CD4-positive, alpha-beta T cell treated with Interleukin-17A for 1 hour (primary cell): ENCODE data around the gene DOCK1.

Source experiments
- DNase-seq: peaks from one replicate; pipeline ENCODE4 v3.0.0-alpha.2; 2020

The DOCK1 gene

DNA sequence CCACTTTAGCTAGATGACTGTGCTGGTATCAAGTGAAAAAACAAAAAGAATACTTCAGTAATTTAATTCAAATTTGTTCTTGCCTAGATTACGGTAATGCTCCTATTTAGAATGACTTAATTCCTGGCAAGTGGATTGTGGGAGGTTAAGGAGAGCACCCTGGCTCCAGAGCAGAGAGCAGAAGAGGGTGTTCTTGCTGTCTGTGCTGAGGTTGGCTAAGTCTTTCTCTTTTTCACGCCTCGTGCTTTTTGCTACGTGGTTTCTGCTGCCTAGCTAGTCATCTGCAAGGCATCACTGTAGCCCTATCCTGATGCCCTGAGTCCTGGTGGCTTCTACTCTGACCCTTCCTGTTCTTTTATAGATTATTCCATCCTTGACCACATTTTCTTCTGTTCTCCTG is 189.8 kb downstream of the DOCK1 start:
- no peak for DNase-seq

DNA sequence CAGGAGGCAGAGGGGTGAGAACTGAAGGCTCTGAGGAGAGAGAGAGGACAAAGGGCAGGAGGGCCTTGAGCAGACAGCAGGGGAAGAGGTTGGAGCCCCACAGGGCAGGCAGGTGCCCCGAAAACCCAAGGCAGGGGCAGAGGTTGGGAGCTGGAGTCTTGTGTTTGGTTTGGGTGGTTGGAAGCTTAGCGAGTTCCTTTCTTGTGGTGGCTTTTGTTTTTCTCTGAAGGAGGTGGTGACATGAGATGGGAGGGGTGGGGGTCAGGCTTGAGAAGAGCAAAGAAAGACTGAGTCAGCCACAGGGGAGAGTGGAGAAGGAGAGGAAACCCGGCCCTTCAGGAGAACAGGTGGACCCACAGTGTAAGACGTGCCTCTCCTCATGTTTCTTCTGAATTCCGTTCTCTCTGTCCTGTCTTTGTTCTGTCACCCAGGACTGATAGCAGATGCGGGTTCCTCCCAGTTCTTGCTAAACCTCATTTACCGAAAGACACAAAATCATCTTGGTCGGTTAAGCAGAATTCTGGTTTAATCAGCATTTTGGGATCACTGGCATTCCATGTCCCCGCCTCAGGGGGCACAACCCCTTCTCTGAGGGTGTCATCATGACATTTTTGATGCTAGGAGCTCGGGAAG is 195.9 kb downstream of the DOCK1 start:
- no peak for DNase-seq

DNA sequence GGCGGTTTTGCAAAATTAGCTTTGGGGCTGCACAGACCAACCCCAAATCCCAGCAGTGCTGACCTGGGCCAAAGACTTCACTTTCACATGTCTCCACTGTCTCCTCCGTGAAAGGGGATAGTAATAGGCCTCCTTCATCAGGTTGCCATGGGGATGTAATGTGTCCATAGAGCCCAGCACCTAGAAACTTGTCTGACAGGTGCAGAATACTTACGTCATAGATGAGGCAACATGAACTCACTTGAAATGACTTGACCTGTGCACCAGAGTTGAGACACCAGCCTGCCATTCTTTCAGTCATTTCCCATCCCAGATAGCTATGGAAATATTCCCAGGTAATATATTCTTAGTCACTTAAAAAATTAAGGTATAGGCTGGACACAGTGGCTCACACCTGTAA is 196.9 kb downstream of the DOCK1 start:
- DNase-seq, result no peak

DNA sequence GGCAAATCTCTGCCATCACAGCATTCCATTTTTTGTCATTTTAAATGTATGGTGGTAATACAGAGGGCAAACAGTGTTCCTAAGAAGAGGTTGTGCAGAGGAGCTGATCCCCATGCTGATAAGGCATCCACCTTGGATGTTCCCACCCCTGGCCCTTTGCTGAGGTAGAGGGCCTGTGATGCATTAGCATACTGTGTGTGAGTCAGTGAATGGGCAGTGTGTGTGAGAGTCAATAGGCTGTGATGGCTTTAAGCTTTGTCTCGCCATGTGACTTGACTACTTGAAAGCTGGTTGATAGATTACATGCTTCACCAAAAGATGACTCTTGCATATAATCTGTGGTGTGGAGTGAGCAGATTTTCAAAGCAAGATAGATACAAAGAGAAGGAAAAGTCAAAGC is 209.9 kb downstream of the DOCK1 start:
- DNase-seq, result no peak

DNA sequence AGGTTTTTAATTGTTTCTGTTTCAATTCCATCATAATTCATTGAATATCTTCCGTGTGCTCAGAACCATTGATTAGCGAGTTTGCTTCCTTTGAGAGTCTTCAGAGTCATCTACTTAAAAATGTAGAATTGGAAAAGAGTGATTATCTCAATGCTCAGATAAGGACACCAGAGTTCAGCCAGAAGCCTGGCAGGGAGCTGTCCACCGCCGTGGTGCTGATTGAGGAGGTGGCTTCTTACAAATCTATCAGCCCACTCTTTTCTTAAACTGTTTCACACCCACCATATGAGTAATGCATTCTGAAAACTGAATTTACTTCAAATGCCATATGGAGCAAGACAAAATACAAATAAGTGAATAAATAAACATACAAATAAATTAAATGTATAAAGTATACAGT is 211.9 kb downstream of the DOCK1 start:
- DNase-seq, result peak; percentile 0

DNA sequence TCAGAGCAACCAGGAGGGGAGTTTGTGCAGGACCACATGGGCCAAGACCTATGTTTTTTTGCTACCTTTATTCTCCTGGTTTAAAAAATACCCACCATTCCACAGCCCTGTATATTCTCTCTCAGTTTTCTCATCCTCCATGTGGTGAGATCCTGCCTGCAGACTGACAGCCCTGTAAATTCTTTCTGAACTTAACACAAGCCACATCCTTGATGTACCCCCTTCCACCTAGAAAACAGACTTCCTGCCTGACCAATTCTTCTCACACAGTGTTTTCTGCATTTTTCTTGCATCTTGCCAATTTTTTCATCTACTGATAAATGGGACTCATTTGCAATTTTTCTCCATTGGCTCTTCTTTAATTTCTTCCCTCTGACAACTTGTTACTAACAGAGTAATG is 212.8 kb downstream of the DOCK1 start:
- DNase-seq, result no peak

DNA sequence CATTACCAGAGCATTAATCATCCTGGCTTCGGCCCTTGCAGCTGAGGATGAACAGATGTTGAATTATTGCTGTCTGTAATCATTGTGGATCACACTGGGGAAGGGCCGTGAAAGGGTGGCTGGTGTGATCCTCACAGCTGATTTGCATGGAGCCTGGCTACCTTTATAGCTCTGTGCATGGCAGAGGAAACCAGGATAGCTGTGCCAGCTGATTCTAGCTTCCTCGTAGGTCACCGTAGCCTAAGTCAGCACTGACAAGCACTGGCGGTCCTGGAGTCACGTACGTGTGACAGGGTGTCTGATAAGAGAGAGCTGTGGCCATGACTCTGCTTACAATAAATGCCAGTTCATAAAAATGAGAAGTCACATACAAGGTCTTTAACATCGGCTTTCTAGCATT is 214.7 kb downstream of the DOCK1 start:
- DNase-seq, result no peak

DNA sequence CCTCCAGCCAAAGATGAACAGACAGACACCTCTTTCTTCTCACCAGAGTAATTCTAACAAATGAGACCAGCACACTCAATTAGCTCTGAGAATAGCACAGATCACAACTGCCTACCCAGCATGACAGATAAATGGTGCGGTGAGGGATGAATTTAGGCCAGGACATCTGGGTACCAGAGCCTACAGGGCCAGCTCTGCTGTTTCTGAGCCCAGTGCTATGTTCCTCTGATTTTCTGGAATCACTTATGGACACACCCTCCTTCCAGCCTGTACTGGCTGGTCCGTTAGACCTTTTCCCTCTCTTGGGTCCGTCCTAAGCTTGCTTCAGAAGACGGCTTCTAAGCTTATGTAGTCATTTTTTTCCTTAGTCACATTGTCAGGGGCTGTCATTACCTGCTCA is 217.6 kb downstream of the DOCK1 start:
- DNase-seq, result no peak

DNA sequence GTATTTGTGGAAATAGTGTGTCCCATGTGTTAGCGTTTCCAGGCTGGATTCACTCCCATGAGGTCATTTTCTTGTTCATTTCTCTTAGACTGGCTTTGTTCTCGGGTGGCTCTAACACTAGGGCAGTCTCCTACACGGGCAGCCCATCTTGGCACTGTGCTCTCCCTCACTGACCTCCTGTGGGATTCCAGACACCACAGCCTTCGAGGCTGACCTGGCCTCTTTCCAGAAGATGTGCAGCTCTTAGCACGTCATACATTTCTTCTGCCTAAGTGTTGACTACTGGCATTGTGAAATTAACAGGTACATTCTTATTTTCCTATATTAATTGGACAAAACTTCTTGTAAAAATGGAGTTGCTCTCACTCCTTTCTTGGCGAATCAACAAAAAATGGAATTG is 218.4 kb downstream of the DOCK1 start:
- no peak for DNase-seq

DNA sequence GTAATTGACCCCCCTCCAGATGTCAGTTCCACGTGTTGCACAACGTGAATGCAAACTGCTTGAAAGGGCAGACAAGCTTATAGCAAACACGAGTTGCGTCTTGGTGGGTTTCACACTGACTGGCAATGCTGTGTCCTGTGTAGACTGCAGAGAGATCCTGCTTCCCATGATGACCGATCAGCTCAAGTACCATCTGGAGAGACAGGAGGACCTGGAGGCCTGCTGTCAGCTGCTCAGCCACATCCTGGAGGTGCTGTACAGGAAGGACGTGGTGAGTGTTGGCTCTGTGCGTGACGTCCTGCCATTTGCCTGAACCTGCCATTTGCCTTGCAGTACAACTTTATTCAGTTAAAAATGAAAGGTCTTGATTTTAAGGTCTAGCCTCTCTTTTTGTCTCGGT is 220.1 kb downstream of the DOCK1 start:
- DNase-seq, result no peak

DNA sequence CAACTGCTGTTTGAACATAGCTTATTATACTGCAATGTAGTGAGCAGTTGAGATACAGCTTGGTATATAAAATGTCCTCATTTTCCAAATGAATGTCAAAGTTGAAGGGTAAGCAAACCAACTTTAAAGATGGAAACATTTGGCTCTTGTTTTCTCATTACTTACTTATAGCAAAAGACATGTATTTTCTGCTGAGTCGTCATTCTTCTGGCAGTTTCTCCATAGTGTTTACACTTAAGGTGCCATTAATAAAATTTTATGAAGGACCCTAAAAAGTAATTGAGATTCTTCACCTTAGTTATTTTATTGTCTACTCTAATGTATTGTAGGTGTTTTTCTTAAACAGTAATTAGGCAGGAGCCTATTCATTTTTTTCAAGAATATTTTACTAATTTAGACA is 222.6 kb downstream of the DOCK1 start:
- no peak for DNase-seq

DNA sequence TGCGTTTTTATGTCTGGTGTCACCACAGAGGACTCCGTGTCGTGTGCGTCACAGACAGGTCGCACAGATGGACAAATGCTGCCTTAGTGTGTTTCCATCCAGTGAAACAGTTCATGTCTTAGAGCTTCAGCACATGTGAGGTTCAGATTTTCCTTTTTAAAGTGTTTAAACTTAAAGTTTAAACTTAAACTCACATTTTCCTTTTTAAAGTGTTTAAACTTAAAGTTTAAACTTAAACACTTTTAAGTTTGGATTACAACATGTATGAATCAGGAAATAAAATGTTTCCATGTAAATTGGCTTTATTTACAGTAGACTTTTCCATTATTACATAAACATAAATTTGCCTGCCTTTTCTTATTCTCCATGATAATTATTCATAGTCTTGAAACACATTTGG is 223.9 kb downstream of the DOCK1 start:
- DNase-seq, result no peak

DNA sequence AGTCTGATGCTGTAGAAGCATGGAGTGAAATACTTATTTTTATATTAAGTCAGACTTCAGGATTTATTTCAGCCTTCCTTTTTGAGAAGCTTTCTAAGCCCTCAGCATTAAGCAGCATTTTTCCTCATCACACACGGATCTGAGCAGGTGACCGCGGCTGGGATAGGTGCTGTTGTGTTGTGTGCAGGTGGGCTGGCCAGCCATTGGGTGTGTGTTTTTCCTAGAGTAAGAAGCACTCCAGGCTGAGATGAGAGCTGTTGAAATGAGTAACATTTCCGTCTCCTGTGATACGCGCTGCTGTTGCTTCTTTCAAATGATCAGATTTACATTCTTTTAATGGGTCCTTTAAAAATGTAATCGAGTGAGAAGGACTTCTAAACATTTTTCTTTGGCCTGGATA is 227.2 kb downstream of the DOCK1 start:
- DNase-seq, result no peak

DNA sequence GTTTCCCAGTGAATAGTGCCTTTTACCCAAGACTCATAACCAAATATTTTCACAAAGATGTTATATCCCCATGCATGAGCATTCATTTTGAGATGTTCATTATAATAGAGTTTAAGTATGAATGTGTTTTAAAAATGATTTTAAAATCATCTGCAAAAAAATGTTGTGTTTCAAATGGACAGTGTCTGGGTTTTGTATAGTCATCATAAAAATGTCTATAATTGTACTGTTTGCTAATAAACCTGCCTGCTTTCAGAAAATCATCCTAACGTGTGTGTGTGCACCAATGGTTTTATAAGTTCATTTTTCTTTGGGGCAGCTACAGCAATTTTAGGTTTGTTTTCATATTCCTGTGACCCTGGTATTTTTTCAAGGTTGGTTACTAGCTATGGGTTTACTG is 228.0 kb downstream of the DOCK1 start:
- no peak for DNase-seq

DNA sequence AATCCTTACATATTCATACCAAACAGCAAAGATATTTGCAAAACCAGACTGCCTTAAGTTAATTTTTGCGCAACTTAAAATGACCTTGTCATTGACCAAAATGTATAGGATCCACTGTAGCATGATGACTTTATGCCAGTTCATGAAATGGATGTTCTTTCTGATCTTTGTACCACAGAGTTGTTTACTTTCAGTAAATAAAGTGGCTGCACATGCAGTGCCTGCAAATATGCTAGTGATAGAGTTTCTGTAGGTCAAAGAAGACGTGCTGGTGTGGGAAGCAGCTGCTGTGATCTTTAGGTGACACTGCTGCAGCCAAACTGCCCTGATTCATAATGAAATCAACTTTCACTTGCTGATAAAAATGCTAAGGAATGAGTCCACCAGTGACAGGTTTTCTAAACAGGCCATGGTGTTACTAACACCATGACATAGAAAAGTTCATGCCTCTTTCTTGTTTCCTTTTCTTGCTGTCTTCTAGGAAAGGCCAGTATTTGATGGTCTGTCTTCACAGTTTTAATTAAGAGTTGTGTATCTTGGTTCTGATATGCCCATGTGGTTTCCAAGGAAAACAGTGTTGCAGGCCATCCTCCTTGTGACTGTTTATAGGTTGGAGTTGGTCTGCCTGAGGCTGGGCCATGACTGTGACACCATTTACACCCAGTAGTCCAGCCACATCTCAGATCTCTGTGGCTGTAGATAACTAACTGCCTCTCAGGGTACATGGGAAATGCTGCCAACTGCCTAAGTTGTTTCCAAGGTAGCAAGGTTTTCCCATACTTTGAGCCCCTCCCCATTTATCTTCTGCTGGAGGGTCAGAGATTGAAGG is 228.7 kb downstream of the DOCK1 start:
- DNase-seq, result no peak

DNA sequence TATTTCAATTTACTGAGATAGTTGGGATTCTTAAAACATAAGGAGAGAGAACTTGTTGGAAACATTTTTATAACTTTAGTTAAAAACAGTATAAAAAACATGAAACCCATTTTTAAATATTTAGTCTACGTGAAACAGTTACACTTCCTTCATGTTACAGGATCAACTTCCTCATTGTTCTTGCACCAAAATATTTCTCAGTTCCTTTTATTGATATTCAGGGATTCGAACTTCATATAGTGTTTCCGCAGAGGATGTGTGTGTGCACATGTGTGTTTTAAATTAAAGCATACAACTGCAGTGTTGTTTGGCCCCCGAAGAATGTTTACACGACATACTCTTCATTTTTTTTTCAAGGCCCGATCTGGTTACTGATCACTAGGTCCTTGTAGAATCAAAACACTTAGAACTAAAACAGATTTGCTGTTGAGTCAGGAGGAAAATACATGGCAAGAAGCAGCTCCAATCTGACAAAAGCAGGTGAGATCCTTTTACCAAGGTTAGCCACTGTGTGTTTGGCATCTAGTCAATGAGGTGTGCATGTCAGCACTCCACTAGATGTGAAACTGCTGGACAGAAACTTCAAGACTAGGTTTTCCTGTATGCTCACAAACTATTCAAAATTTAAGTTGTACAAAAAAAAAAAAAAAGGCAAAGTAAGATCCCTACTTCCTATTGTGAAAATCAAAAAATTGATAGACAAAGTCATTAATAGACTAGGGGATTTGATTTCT is 230.8 kb downstream of the DOCK1 start:
- no peak for DNase-seq

DNA sequence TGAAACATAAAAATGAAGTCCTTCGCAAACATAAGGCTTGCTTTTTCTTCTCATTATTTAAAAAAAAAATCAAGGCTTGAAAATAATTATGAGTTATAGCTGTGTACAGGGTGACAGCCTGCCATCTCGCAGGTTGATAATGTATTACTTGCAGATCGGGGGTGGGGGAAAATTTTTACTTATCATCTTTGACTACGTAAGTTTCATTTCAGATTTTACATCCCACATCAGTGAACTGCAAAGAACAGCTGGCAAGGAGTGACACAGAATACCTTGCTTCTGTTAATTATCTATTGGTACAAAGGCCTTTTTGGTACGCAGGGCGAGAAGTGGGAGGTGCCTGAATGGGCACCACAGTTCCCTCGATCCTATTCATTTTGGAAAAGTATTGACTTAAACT is 232.2 kb downstream of the DOCK1 start:
- DNase-seq, result no peak

DNA sequence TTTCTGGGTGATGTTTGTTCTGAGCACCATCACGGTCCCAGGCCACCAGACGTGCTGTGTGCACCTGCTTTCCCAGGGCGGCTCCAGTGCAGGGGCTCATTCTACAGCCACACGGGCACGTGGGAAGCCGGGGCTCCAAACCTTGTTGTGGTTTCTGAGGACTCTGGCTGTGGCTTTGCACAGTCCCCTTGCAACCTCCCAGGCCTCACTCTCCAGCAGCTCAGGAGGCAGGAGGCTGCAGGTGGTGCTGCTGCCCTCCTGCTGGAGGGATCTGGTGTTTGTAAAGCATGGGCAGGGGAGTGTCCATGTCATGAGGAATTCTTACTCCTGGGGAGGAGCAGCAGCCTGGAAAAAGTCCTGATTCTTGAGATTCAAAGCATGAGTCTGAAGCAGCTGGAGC is 236.9 kb downstream of the DOCK1 start:
- DNase-seq, result no peak

DNA sequence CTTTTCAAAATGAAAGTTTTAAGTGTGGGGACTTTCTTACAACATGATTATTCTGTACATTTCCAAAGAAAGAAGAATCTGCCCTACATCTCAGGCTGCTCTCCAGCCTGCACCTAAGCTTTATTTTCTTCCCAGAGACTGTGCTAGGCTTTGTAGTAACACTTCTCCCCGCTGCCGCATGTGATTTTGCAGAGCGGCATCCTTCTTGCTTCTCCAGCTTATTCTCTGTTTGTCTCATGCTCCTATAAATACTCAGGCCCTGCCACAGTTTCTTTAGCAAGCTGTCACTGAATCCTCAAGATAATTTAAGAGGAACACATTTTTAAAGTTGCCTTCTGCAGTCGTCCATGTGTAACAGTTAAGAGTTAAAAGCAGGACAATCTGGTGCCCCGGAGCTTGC is 237.6 kb downstream of the DOCK1 start:
- no peak for DNase-seq

DNA sequence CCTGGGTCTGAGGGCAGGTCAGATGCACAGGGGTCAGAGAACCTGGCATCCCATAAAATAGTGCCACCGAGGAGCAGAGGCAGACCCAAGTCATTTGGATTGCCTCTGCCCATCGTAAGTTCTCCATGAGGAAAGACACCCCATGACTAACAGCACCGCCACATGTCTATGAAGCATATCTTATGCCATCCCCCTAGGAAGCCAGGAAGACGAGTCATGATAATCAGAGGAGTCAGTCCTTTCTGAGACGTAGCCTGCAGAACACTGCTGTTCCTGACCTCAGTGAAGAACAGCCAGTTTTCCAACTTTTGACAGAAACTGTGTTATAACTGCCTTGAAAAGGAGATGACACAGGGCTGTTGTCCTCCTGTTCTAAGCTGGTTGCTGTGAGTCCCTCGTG is 239.9 kb downstream of the DOCK1 start:
- no peak for DNase-seq

DNA sequence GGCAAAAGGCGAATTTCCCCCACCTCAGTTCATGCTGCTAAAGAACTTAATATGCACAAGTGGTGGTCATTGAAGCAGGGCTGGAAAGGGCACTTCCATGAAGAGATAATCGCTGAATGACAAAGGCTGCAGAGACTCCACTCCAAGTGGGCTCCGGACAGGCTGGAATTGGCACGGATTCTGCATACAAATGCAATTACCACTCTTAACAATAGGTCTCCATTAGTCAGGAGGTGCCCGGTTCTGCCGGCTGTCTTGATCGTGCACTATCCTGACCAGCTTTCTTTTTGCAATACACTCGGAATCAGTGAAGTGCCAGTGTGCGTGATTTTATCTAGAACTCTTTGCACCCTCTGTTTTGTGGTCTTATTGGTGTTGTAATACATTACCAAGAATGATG is 241.4 kb downstream of the DOCK1 start:
- DNase-seq, result no peak

DNA sequence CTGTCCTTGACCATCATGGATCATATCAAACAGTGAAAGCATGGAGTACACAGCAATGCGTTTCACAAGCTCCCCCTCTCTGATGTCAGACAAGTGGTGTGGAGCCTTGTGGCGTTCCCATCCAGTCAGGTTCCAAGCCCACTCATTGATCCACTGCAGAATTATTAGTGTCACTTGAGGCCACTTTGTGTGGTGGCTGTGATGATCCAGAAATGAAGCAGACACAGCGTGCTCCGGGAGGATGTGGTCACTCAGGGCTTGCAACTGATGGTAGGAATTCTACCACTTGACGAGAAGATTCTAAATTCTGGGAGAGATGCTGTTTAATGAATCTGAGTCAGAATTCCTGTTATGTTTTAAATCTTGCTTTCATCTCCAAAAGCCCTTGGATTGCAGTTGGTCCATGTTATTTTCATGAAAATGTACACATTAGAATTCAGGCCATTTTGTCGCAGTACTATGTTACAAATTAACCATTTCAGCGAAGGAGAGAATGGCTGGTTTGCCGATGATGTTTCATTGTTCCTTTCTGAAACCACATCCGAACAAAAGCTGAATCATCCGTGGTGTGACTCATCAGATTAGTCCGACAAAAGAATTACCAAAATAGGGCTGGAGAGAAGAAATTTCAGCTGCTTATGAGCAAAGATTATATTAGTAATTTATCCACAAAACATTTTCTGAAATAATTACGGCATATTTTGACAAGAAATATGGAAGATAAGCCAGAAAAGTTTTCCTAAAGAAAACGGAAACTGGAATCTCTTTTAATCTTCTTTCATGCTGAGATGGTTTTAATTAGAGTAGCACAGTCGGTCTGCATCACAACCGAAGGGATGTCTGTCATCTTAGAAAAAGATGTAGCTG is 243.1 kb downstream of the DOCK1 start:
- DNase-seq, result no peak

DNA sequence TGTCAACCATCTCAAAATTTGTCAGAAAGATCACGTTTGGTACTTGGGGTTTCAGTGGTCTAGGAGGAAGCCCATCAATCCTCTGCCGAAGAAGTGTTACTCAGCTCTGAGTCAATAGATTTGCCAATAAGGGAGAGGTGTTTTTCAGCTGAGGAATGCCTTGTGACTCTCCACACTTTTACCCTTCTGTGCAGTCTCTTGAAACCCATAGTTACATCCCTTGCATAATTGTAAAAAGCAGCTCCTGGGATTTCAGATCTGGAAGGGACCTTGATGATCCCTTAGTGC is 243.6 kb downstream of the DOCK1 start:
- no peak for DNase-seq
